K562 (cell line): ENCODE measurements around the gene CDC27. TPM values are rescaled to one million over a fixed set of nuclear protein-coding genes. Genes with fewer than 3 reads are reported as not detected.
A peak's percentile ranks its signal among the peaks of the same experiment; 100 is the strongest.

Experiments used
- ARID2 ChIP-seq: fragments of 450-650 bp; IDR thresholded peaks from 2 replicates; pipeline ENCODE4 v1.6.1; 2017; ENCODE audit warnings: antibody characterized with exemption, mild to moderate bottlenecking
- CHD1 ChIP-seq: fragments of 200-600 bp; sonication (generic); IDR thresholded peaks from one replicate; pipeline ENCODE4 v1.6.1; 2012; ENCODE audit warnings: mild to moderate bottlenecking, moderate library complexity, low read length, inconsistent platforms
- SAP30 ChIP-seq: fragments of 200-600 bp; sonication (generic); IDR thresholded peaks from 2 replicates; pipeline ENCODE4 v1.6.1; 2012; ENCODE audit warnings: borderline replicate concordance, low read depth, mild to moderate bottlenecking, moderate library complexity, low read length, control low read depth, inconsistent platforms; ENCODE audit not compliant: insufficient read depth, poor library complexity, severe bottlenecking
- SMAD1 ChIP-seq: fragments of 150-350 bp; IDR thresholded peaks from 2 replicates; pipeline ENCODE4 v1.6.1; 2014; ENCODE audit warnings: low read length, low read depth; ENCODE audit not compliant: partially characterized antibody
- SP1 ChIP-seq: sonication (generic); formaldehyde crosslinking; IDR thresholded peaks from 2 replicates; pipeline ENCODE4 v1.8.1; 2022; ENCODE audit warnings: mild to moderate bottlenecking, missing genetic modification reagents
- ZKSCAN8 ChIP-seq: fragments of 200-800 bp; sonication (Bioruptor generic); IDR thresholded peaks from 2 replicates; pipeline ENCODE4 v1.6.1; 2016; ENCODE audit warnings: missing genetic modification characterization, missing compliant biosample characterization
- polyA plus RNA-seq, 8 experiments: library from polyadenylated mRNA; depleted of rRNA in 4 of 8; stranded (reverse) in 5 of 8; unstranded in 3 of 8; fragments of >200 nt; fragmentation: Nextera tagmentation in 2 of 8; fragmentation: Illumina TruSeq in 1 of 8; extraction: Ambion mirVana in 2 of 8; extraction: Trizol in 1 of 8; gene quantifications; 2 replicates each; pipeline versions ENCODE4 v1.2.1 to v1.2.3, GENCODE V29; 2011 to 2014; ENCODE audit warnings: inconsistent platforms in 1 of 8, missing spikeins in 1 of 8
- total RNA-seq, 7 experiments: library from RNA; depleted of rRNA in 6 of 7; stranded (reverse); fragments of >200 nt in 6 of 7; fragmentation: Illumina TruSeq in 2 of 7; extraction: Trizol in 2 of 7; gene quantifications; 2 replicates each; pipeline versions ENCODE4 v1.2.1 to v1.2.3, GENCODE V29; 2011 to 2021; ENCODE audit warnings: low replicate concordance in 1 of 7
- TF ChIP-seq, protein P1 (sequence below): fragments of 200-600 bp; sonication (generic); IDR thresholded peaks from one replicate; pipeline ENCODE4 v1.6.1; 2012; ENCODE audit warnings: mild to moderate bottlenecking, low read depth, low read length, inconsistent platforms
- TF ChIP-seq, protein P2 (sequence below): fragments of 200-400 bp; formaldehyde crosslinking; IDR thresholded peaks from 2 replicates; pipeline ENCODE4 v1.6.1; 2017; ENCODE audit warnings: mild to moderate bottlenecking, low read depth, low read length, moderate library complexity
- TF ChIP-seq, protein P3 (sequence below): fragments of 250-450 bp; sonication (Bioruptor Pico); IDR thresholded peaks from 2 replicates; pipeline ENCODE4 v1.9.0; 2021; ENCODE audit warnings: mild to moderate bottlenecking
- TF ChIP-seq, protein P4 (sequence below): sonication (generic); formaldehyde crosslinking; IDR thresholded peaks from 2 replicates; pipeline ENCODE4 v1.8.1; 2022; ENCODE audit warnings: missing genetic modification reagents

CDC27 gene
- total and polyA plus RNA-seq, 9 of the 15 experiments (the other 6 are each of a cell fraction or from before 2014, with no cell fraction given), result 28.6 to 155 (median 94.1) TPM

DNA sequence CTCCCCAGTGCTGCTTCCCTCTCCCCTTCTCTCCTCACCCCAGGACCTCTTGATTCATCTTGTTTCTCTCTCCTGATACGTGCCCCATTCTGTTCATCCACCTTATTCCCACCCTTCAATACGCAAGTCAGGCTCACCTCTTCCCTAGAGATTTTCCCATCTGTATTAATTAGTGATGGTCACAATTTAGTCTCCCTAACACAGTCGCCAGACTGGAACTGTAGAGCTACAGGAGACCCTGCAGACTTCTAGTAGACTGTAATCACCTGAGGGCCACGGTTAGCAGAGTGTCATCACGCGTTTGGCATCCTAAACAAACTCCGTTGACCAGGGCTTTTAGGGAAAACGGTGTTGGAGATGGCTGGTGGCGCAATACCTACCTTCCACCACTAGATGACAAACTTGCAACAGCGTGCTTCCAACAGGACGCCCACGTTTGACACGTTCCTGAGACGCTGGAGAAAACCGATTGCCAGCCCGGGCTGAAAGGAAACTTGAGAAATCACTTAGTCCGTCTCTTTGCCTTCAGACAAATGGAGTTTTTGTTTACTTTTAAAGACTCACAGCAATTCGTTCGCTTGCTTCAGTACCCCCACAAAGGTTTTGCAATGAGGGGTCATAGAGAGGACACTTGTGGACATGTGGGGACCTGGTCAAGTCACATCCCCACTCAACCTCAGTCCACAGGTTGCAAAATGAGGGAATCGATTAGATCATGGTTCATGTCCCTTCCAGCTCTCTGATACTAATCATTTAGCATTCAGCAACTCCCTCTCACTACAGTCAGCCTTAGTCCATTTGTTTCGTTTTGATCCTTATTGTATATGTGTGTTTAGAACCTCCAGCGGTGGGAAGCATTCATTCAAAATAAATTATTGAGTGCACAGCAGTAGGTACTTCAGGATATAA is 40.7 kb upstream of the CDC27 start (continued):
- TF ChIP-seq, protein P1, sequence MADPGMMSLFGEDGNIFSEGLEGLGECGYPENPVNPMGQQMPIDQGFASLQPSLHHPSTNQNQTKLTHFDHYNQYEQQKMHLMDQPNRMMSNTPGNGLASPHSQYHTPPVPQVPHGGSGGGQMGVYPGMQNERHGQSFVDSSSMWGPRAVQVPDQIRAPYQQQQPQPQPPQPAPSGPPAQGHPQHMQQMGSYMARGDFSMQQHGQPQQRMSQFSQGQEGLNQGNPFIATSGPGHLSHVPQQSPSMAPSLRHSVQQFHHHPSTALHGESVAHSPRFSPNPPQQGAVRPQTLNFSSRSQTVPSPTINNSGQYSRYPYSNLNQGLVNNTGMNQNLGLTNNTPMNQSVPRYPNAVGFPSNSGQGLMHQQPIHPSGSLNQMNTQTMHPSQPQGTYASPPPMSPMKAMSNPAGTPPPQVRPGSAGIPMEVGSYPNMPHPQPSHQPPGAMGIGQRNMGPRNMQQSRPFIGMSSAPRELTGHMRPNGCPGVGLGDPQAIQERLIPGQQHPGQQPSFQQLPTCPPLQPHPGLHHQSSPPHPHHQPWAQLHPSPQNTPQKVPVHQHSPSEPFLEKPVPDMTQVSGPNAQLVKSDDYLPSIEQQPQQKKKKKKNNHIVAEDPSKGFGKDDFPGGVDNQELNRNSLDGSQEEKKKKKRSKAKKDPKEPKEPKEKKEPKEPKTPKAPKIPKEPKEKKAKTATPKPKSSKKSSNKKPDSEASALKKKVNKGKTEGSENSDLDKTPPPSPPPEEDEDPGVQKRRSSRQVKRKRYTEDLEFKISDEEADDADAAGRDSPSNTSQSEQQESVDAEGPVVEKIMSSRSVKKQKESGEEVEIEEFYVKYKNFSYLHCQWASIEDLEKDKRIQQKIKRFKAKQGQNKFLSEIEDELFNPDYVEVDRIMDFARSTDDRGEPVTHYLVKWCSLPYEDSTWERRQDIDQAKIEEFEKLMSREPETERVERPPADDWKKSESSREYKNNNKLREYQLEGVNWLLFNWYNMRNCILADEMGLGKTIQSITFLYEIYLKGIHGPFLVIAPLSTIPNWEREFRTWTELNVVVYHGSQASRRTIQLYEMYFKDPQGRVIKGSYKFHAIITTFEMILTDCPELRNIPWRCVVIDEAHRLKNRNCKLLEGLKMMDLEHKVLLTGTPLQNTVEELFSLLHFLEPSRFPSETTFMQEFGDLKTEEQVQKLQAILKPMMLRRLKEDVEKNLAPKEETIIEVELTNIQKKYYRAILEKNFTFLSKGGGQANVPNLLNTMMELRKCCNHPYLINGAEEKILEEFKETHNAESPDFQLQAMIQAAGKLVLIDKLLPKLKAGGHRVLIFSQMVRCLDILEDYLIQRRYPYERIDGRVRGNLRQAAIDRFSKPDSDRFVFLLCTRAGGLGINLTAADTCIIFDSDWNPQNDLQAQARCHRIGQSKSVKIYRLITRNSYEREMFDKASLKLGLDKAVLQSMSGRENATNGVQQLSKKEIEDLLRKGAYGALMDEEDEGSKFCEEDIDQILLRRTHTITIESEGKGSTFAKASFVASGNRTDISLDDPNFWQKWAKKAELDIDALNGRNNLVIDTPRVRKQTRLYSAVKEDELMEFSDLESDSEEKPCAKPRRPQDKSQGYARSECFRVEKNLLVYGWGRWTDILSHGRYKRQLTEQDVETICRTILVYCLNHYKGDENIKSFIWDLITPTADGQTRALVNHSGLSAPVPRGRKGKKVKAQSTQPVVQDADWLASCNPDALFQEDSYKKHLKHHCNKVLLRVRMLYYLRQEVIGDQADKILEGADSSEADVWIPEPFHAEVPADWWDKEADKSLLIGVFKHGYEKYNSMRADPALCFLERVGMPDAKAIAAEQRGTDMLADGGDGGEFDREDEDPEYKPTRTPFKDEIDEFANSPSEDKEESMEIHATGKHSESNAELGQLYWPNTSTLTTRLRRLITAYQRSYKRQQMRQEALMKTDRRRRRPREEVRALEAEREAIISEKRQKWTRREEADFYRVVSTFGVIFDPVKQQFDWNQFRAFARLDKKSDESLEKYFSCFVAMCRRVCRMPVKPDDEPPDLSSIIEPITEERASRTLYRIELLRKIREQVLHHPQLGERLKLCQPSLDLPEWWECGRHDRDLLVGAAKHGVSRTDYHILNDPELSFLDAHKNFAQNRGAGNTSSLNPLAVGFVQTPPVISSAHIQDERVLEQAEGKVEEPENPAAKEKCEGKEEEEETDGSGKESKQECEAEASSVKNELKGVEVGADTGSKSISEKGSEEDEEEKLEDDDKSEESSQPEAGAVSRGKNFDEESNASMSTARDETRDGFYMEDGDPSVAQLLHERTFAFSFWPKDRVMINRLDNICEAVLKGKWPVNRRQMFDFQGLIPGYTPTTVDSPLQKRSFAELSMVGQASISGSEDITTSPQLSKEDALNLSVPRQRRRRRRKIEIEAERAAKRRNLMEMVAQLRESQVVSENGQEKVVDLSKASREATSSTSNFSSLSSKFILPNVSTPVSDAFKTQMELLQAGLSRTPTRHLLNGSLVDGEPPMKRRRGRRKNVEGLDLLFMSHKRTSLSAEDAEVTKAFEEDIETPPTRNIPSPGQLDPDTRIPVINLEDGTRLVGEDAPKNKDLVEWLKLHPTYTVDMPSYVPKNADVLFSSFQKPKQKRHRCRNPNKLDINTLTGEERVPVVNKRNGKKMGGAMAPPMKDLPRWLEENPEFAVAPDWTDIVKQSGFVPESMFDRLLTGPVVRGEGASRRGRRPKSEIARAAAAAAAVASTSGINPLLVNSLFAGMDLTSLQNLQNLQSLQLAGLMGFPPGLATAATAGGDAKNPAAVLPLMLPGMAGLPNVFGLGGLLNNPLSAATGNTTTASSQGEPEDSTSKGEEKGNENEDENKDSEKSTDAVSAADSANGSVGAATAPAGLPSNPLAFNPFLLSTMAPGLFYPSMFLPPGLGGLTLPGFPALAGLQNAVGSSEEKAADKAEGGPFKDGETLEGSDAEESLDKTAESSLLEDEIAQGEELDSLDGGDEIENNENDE, result no peak
- no peak for TF ChIP-seq ZKSCAN8 (CRISPR knock-in tag)
- no peak for TF ChIP-seq SAP30
- peak; percentile 57; the same call in 1 of the 2 replicates for TF ChIP-seq SP1 (CRISPR knock-in tag)
- TF ChIP-seq, protein P2, sequence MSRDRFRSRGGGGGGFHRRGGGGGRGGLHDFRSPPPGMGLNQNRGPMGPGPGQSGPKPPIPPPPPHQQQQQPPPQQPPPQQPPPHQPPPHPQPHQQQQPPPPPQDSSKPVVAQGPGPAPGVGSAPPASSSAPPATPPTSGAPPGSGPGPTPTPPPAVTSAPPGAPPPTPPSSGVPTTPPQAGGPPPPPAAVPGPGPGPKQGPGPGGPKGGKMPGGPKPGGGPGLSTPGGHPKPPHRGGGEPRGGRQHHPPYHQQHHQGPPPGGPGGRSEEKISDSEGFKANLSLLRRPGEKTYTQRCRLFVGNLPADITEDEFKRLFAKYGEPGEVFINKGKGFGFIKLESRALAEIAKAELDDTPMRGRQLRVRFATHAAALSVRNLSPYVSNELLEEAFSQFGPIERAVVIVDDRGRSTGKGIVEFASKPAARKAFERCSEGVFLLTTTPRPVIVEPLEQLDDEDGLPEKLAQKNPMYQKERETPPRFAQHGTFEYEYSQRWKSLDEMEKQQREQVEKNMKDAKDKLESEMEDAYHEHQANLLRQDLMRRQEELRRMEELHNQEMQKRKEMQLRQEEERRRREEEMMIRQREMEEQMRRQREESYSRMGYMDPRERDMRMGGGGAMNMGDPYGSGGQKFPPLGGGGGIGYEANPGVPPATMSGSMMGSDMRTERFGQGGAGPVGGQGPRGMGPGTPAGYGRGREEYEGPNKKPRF, result no peak
- TF ChIP-seq, protein P3, sequence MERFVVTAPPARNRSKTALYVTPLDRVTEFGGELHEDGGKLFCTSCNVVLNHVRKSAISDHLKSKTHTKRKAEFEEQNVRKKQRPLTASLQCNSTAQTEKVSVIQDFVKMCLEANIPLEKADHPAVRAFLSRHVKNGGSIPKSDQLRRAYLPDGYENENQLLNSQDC (CRISPR knock-in tag), result no peak
- no peak for TF ChIP-seq SMAD1
- TF ChIP-seq ARID2, result peak; percentile 99
- TF ChIP-seq, protein P4, sequence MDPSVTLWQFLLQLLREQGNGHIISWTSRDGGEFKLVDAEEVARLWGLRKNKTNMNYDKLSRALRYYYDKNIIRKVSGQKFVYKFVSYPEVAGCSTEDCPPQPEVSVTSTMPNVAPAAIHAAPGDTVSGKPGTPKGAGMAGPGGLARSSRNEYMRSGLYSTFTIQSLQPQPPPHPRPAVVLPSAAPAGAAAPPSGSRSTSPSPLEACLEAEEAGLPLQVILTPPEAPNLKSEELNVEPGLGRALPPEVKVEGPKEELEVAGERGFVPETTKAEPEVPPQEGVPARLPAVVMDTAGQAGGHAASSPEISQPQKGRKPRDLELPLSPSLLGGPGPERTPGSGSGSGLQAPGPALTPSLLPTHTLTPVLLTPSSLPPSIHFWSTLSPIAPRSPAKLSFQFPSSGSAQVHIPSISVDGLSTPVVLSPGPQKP, result no peak
- TF ChIP-seq CHD1, result no peak
